ENCODE results near the gene CELF5.
"Not testable (repeated sequence)": the region's sequence is repeated elsewhere in the genome, so short reads cannot be mapped to it uniquely, and the experiment has no call there.

The CELF5 gene

GRCh38 chr19:3201911-3202310, 22.6 kb upstream of the CELF5 start:
- no peak for TF ChIP-seq CTCF (IDR thresholded peaks at IDR 0.05; ENCODE audit: extremely low read depth, missing control alignments)
- DNase-seq (ENCODE audit: low spot score) = no peak

DNA sequence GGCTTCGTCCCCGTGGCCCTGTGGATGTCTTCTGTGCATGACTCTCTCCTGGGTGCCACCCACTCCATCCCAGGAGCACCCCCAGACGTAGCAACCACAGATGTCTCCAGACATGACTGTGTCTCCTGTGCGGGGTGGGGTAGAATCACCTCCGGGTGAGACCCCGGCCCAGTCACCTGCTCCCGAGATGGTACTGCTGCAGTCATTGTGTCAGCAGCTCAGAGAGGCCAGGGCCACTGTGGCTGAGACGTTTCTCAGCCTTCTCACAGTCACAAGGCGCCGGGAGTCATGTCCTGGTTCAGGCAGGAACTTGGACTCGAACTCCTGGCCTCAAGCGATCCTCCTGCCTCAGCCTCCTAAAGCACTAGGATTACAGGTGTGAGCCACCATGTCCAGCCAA, 22.1 kb upstream of the CELF5 start:
- DNase-seq (ENCODE audit: low spot score) = no peak
- no peak for TF ChIP-seq CTCF (IDR thresholded peaks at IDR 0.05; ENCODE audit: extremely low read depth, missing control alignments)

GRCh38 chr19:3202895-3203294, 21.6 kb upstream of the CELF5 start:
- DNase-seq (ENCODE audit: low spot score) = not testable (repeated sequence)

- no peak for TF ChIP-seq CTCF (IDR thresholded peaks at IDR 0.05; ENCODE audit: extremely low read depth, missing control alignments)
- no peak for DNase-seq (ENCODE audit: low spot score)
Measured at GRCh38 chr19:3203805-3204645, 20.4 kb upstream of the CELF5 start.

DNA sequence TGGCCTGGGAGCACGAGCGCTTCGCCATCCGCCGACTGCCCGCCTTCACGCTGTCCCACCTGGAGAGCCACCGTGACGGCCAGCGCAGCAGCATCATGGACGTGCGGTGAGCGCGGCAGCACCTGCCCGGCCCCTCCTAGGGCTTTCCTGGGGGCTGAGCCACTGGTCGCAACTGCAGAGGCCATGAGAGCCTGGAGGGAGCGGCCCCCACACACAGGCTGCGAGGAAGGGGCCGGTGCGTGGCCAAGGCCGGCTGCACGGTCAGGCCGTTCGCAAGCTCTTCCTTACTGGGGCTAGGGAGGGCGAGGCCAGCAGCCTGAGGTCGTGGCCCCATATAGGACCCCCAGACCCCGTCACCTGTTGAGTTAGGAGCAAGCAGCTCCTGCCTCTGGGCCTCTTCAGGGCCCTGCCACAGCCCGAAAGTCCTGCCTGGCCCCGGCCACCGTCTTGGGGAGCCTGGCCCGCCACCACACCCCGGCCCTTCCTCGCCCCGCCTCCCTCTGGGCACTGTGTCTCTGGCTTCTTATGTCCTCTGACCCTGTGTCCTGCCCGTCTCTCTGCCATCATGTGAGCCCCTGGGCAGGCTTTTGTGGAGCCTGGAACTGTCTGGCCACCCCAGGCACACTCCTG, 19.7 kb upstream of the CELF5 start:
- TF ChIP-seq CTCF (IDR thresholded peaks at IDR 0.05; ENCODE audit: extremely low read depth, missing control alignments) = no peak
- DNase-seq (ENCODE audit: low spot score) = no peak

- no peak for DNase-seq (ENCODE audit: low spot score)
- no peak for TF ChIP-seq CTCF (IDR thresholded peaks at IDR 0.05; ENCODE audit: extremely low read depth, missing control alignments)
Measured at GRCh38 chr19:3206216-3206953, 18.1 kb upstream of the CELF5 start.

DNA sequence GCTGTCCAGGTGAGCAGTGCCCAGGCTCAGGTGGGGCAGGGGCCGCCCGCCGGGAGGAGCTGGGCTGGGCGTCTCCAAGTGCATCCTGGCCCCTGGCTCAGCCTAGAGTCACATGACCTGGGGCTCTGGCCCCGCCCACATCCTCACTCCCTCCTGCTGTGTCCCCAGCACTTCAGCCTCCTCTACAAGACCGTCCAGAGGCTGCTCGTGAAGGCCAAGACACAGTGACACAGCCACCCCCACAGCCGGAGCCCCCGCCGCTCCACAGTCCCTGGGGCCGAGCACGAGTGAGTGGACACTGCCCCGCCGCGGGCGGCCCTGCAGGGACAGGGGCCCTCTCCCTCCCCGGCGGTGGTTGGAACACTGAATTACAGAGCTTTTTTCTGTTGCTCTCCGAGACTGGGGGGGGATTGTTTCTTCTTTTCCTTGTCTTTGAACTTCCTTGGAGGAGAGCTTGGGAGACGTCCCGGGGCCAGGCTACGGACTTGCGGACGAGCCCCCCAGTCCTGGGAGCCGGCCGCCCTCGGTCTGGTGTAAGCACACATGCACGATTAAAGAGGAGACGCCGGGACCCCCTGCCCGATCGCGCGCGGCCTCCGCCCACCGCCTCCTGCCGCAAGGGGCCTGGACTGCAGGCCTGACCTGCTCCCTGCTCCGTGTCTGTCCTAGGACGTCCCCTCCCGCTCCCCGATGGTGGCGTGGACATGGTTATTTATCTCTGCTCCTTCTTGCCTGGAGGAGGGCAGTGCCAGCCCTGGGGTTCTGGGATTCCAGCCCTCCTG, 16.8 kb upstream of the CELF5 start:
- no peak for TF ChIP-seq CTCF (IDR thresholded peaks at IDR 0.05; ENCODE audit: extremely low read depth, missing control alignments)
- no peak for DNase-seq (ENCODE audit: low spot score)

Data from GM20000 (cell line).